Endodermal cell (in vitro differentiated cells): Measurements from ENCODE around the gene PHC2. TPM values are rescaled to one million over a fixed set of nuclear protein-coding genes. Genes with fewer than 3 reads are reported as not detected.
A peak's percentile ranks its signal among the peaks of the same experiment; 100 is the strongest.

Experiments used
- DNase-seq: peaks from one replicate; pipeline ENCODE4 v3.0.0-alpha.2; 2017
- H3K27ac ChIP-seq: 2 replicates; pipeline ENCODE4 v1.5.1; 2013; ENCODE audit warnings: mild to moderate bottlenecking, low read depth, low read length, moderate library complexity
- H3K27me3 ChIP-seq: 2 replicates; pipeline ENCODE4 v1.6.1; 2013; ENCODE audit warnings: mild to moderate bottlenecking, low read length, moderate library complexity; ENCODE audit not compliant: insufficient read depth, control insufficient read depth, poor library complexity, severe bottlenecking
- H3K36me3 ChIP-seq: 2 replicates; pipeline ENCODE4 v1.7.0; 2013; ENCODE audit warnings: mild to moderate bottlenecking, low read length, moderate library complexity; ENCODE audit not compliant: control insufficient read depth, insufficient read depth
- H3K4me1 ChIP-seq: one replicate; pipeline ENCODE4 v1.7.0; 2013; ENCODE audit warnings: low read length; ENCODE audit not compliant: control insufficient read depth, insufficient read depth
- H3K4me3 ChIP-seq: 2 replicates; pipeline ENCODE4 v1.5.1; 2013; ENCODE audit warnings: mild to moderate bottlenecking, low read length, moderate library complexity
- H3K9ac ChIP-seq: 2 replicates; pipeline ENCODE4 v1.6.1; 2013; ENCODE audit warnings: mild to moderate bottlenecking, low read length, moderate library complexity; ENCODE audit not compliant: poor library complexity, severe bottlenecking; ENCODE audit errors: extremely low read depth
- H3K9me3 ChIP-seq: 2 replicates; pipeline ENCODE4 v1.6.1; 2013; ENCODE audit warnings: mild to moderate bottlenecking, low read length, moderate library complexity; ENCODE audit not compliant: control insufficient read depth
- H3K27ac Mint-ChIP-seq: 2 replicates; pipeline ENCODE4 v1.8.0; 2020; ENCODE audit warnings: mixed read lengths
- H3K27me3 Mint-ChIP-seq: 2 replicates; pipeline ENCODE4 v1.8.0; 2021; ENCODE audit warnings: mild to moderate bottlenecking, mixed read lengths; ENCODE audit not compliant: insufficient read depth
- H3K36me3 Mint-ChIP-seq: 2 replicates; pipeline ENCODE4 v1.8.0; 2020; ENCODE audit warnings: low read depth, mixed read lengths
- H3K4me1 Mint-ChIP-seq: 2 replicates; pipeline ENCODE4 v1.8.0; 2020; ENCODE audit warnings: mixed read lengths
- H3K4me3 Mint-ChIP-seq: 2 replicates; pipeline ENCODE4 v1.8.0; 2020; ENCODE audit warnings: mild to moderate bottlenecking, moderate library complexity, mixed read lengths
- H3K9me3 Mint-ChIP-seq: 2 replicates; pipeline ENCODE4 v1.8.0; 2020; ENCODE audit warnings: mild to moderate bottlenecking, mixed read lengths
- WGBS, 2 experiments: methylation state at CpG; one replicate each; pipeline versions ENCODE4 v1.1.5 to v1.1.7; 2013; ENCODE audit warnings: missing lambda C conversion rate in 2 of 2, mixed read lengths in 1 of 2; ENCODE audit not compliant: insufficient coverage in 1 of 2, insufficient read length in 1 of 2; 5-methylcytosine and 5-hydroxymethylcytosine counted together
- total RNA-seq, 2 donors: library from RNA; stranded (reverse); fragmentation: NEBNext Ultra II Directional in 1 of 2; extraction: Animal tissue kit (Norgen Biotek cat#: 25700) in 1 of 2; gene quantifications; 2 replicates in 1 of 2; 3 replicates in 1 of 2; pipeline ENCODE4 v1.2.1, GENCODE V29; 2021
- TF ChIP-seq, protein P1 (sequence below): fragments of 200-600 bp; sonication (generic); conservative IDR thresholded peaks from 2 replicates; pipeline ENCODE4 v1.5.0; 2021; ENCODE audit warnings: antibody characterized with exemption, mild to moderate bottlenecking

Gene PHC2
- total RNA-seq, 2 donors from 2014 or later, result 32.1 to 43.9 TPM

DNA sequence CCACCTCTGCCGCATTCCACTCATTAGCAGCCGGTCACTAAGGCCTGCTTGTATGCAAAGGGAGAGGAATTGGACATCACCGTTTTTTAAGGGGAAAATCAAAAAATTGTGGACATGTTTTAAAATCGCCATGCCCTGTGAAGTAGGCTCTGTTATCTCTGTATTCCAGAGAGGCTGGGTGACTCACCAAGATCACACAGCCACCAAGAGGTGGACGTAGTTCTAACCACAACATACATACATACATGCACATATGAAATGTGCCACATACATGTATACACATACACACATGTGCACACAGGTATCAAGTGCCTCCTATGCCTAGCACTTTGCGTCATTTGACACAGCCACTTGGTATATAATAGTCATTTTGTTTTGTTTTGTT lies 25.6 kb upstream of the PHC2 start:
- Histone ChIP-seq H3K27me3 (no peaks in the 10 kb centered on the region), H3K9ac (no peak overlapping the region), H3K27ac (no peak overlapping the region), H3K4me1 (no peaks in the 10 kb centered on the region), H3K36me3 (no peaks in the 10 kb centered on the region), H3K4me3 (no peak overlapping the region), H3K9me3 (no peaks in the 10 kb centered on the region)
- 86 to 89% methylated on average over 4 to 6 of the region's 6 CpGs for WGBS, 2 experiments
- H3K4me1 Mint-ChIP-seq, result no peaks in the 10 kb centered on the region
- no peak for DNase-seq
- peaks cover 1% of the 10 kb centered on the region for H3K9me3 Mint-ChIP-seq
- no peak overlapping the region for H3K27ac Mint-ChIP-seq
- peaks cover 16% of the 10 kb centered on the region for H3K27me3 Mint-ChIP-seq
- H3K4me3 Mint-ChIP-seq, result no peak overlapping the region
- no peaks in the 10 kb centered on the region for H3K36me3 Mint-ChIP-seq
- TF ChIP-seq, protein P1, sequence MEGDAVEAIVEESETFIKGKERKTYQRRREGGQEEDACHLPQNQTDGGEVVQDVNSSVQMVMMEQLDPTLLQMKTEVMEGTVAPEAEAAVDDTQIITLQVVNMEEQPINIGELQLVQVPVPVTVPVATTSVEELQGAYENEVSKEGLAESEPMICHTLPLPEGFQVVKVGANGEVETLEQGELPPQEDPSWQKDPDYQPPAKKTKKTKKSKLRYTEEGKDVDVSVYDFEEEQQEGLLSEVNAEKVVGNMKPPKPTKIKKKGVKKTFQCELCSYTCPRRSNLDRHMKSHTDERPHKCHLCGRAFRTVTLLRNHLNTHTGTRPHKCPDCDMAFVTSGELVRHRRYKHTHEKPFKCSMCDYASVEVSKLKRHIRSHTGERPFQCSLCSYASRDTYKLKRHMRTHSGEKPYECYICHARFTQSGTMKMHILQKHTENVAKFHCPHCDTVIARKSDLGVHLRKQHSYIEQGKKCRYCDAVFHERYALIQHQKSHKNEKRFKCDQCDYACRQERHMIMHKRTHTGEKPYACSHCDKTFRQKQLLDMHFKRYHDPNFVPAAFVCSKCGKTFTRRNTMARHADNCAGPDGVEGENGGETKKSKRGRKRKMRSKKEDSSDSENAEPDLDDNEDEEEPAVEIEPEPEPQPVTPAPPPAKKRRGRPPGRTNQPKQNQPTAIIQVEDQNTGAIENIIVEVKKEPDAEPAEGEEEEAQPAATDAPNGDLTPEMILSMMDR, result no peak

DNA sequence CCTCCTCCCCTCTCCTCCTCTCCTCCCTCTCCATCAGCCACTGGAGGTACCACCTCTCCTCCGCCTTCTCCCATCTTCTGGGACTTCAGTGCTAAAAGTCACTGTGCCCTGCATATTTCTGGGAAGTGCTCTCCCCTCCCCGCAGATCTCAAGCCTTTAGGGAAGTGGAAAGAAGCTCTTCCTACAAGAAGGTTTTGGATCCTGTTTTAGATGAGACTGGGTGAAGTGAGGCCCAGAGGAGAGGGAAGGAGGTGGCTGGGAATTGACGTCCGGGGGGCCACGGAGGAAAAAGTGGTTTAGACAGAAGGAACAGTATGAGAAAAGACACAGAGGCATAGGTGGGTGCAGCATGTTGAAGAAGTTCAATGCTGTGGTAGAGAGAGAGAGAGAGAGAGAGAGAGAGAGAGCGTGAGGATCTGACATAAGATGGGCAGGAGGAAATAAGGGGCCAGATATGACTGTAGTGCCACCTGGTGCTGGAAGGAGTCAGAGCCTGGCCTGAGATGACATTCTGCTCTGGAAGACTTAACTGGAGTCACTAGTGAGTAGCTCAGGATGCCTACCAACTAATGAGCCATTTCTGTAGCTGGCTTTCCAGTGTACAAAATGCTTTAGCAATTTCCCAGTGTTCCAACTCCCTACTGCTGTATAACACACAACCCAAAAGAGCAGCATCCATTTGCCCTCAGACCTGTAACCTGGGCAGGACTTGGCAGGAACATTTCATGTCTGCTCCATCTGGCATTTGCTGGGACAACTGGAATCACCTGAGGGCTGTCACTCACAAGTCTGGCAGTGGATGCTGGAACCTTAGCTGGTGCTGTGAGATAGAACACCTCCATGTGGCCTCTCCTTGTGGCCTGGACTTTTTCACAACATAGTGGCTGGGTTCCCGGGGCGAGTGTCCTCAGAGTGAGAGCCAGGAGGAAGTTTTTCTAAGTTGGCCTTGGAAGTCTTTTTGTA lies 24.9 kb upstream of the PHC2 start:
- Mint-ChIP-seq H3K27me3 (peaks cover 12% of the 10 kb centered on the region), H3K36me3 (no peaks in the 10 kb centered on the region), H3K4me1 (no peaks in the 10 kb centered on the region), H3K4me3 (no peak overlapping the region), H3K27ac (no peak overlapping the region), H3K9me3 (peaks cover 8% of the 10 kb centered on the region)
- peak; percentile 79 for DNase-seq
- H3K4me1 ChIP-seq, result no peaks in the 10 kb centered on the region
- WGBS, 2 experiments, result 62 to 75% methylated on average over 5 to 8 of the region's 8 CpGs
- no peaks in the 10 kb centered on the region for H3K27me3 ChIP-seq
- H3K4me3 ChIP-seq, result no peak overlapping the region
- no peaks in the 10 kb centered on the region for H3K36me3 ChIP-seq
- no peak overlapping the region for H3K9ac ChIP-seq
- no peaks in the 10 kb centered on the region for H3K9me3 ChIP-seq
- H3K27ac ChIP-seq, result no peak overlapping the region
- TF ChIP-seq, protein P1, result peak; percentile 81

DNA sequence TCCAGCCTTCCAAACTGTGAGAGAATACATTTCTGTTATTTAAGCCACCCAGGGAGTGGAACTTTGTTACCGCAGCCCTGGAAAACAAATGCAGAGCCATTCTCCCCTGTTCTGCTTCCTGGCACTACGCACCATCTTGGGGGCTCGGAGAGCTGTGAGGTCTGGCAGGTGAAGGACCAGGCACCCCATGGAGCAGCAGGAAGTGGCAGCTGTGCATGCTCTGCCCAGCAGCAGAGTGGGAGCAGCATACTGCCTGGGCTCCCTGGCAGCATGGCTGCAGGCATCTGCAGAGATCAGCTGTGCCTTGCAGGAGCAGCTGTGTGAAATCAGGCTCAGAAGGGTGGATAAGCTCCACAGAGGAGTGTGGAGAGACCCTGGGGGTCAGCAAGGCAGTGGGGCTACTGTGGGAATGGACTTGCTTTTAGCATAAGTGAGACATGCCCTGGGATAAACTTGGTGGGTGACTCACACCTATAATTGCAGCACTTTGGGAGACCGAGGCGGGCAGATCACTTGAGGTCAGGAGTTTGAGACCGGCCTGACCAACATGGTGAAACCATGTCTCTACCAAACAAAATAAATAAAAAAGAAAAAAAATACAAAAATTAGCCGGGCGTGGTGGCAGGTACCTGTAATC lies 23.9 kb upstream of the PHC2 start:
- Mint-ChIP-seq H3K36me3 (no peaks in the 10 kb centered on the region), H3K9me3 (peaks cover 11% of the 10 kb centered on the region), H3K4me1 (peaks cover 8% of the 10 kb centered on the region), H3K27ac (no peak overlapping the region), H3K27me3 (peaks cover 6% of the 10 kb centered on the region), H3K4me3 (no peak overlapping the region)
- WGBS, 2 experiments, result 91 to 93% methylated on average over 3 to 8 of the region's 8 CpGs
- Histone ChIP-seq H3K36me3 (no peaks in the 10 kb centered on the region), H3K27me3 (no peaks in the 10 kb centered on the region), H3K9me3 (no peaks in the 10 kb centered on the region), H3K27ac (no peak overlapping the region), H3K4me3 (no peak overlapping the region), H3K4me1 (no peaks in the 10 kb centered on the region), H3K9ac (no peak overlapping the region)
- TF ChIP-seq, protein P1, result no peak
- DNase-seq, result peak; percentile 54
